B cell (primary cell): ENCODE results near the gene NPNT. TPM values are rescaled to one million over a fixed set of nuclear protein-coding genes. Genes with fewer than 3 reads are reported as not detected.

Experiments
- ATAC-seq: fragments of 200-7000 bp; cut with Tn5 transposase; one replicate; pipeline ENCODE4 v1.10.0; 2021; ENCODE audit warnings: low read depth, mild to moderate bottlenecking, moderate number of reproducible peaks, moderate library complexity
- CTCF ChIA-PET: fragments of 350-600 bp; sonication (Branson Sonifier 250); formaldehyde crosslinking; loops from one replicate; lab custom pipeline; 2021; ENCODE audit warnings: antibody characterized with exemption, inconsistent platforms; lab: Charles Lee
- POLR2A ChIA-PET: fragments of 350-600 bp; sonication (Branson Sonifier 250); formaldehyde crosslinking; loops from one replicate; lab custom pipeline; 2021; ENCODE audit warnings: antibody characterized with exemption; lab: Charles Lee
- DNase-seq: peaks from one replicate; pipeline ENCODE4 v3.0.0; 2013
- H2AFZ ChIP-seq: 2 replicates; pipeline ENCODE4 v1.6.1; 2012; ENCODE audit warnings: mild to moderate bottlenecking, low read depth, low read length; ENCODE audit not compliant: insufficient read depth, poor library complexity, severe bottlenecking
- H3K27ac ChIP-seq, 2 donors: 1 replicate in 1 of 2; 2 replicates in 1 of 2; pipeline ENCODE4 v1.5.1; 2012 to 2013; ENCODE audit warnings: low read length in 2 of 2, mild to moderate bottlenecking in 2 of 2, moderate library complexity in 1 of 2
- H3K27me3 ChIP-seq, 4 experiments: fragments of 200-600 bp in 1 of 4; sonication (generic) in 1 of 4; replicated peaks in 1 of 4; 1 replicate in 2 of 4; 2 replicates in 2 of 4; pipeline versions ENCODE4 v1.6.1 to v1.7.0; 2013 to 2016; ENCODE audit warnings: low read length in 3 of 4, mild to moderate bottlenecking in 2 of 4, mixed read lengths in 1 of 4, moderate library complexity in 1 of 4; ENCODE audit not compliant: insufficient read depth in 4 of 4, control insufficient read depth in 3 of 4; ENCODE audit errors: control extremely low read depth in 1 of 4
- H3K36me3 ChIP-seq, 2 experiments: replicated peaks in 1 of 2; 1 replicate in 1 of 2; 2 replicates in 1 of 2; pipeline versions ENCODE4 v1.6.1 to v1.7.1; 2013; ENCODE audit warnings: low read length in 1 of 2; ENCODE audit not compliant: insufficient read depth in 2 of 2, control insufficient read depth in 1 of 2; ENCODE audit errors: control extremely low read depth in 1 of 2, extremely low read depth in 1 of 2
- H3K4me1 ChIP-seq, 2 donors: fragments of 200-600 bp in 1 of 2; sonication (generic) in 1 of 2; 1 replicate in 1 of 2; 2 replicates in 1 of 2; pipeline versions ENCODE4 v1.5.1 to v1.6.1; 2013 to 2017; ENCODE audit warnings: low read length in 2 of 2; ENCODE audit not compliant: control insufficient read depth in 2 of 2, insufficient read depth in 2 of 2
- H3K4me2 ChIP-seq: replicated peaks from 2 replicates; pipeline ENCODE3; 2012; ENCODE audit warnings: mild to moderate bottlenecking, low read depth, low read length; ENCODE audit not compliant: poor library complexity, severe bottlenecking
- H3K4me3 ChIP-seq, 5 experiments: fragments of 200-600 bp in 1 of 5; sonication (generic) in 1 of 5; 1 replicate in 3 of 5; 2 replicates in 2 of 5; pipeline versions ENCODE4 v1.5.1 to v1.7.0; 2011 to 2016; ENCODE audit warnings: low read length in 4 of 5, mild to moderate bottlenecking in 4 of 5, low read depth in 2 of 5, control low read depth in 1 of 5, moderate library complexity in 1 of 5; ENCODE audit not compliant: insufficient read depth in 1 of 5; ENCODE audit errors: control extremely low read depth in 1 of 5, extremely low read depth in 1 of 5
- H3K79me2 ChIP-seq: fragments of 200-600 bp; sonication (generic); one replicate; pipeline ENCODE4 v1.6.0; 2016; ENCODE audit warnings: low read length; ENCODE audit not compliant: control insufficient read depth, insufficient read depth
- H3K9ac ChIP-seq: fragments of 200-600 bp; sonication (generic); 2 replicates; pipeline ENCODE4 v1.6.1; 2017; ENCODE audit warnings: mild to moderate bottlenecking, low read length, moderate library complexity
- H3K9me3 ChIP-seq, 3 donors: one replicate each; pipeline versions ENCODE4 v1.6.1 to v1.7.1; 2013; ENCODE audit warnings: low read length in 2 of 3; ENCODE audit not compliant: control insufficient read depth in 2 of 3, insufficient read depth in 1 of 3; ENCODE audit errors: control extremely low read depth in 1 of 3
- H4K20me1 ChIP-seq: 2 replicates; pipeline ENCODE4 v1.6.0; 2012; ENCODE audit warnings: mild to moderate bottlenecking, low read length; ENCODE audit not compliant: insufficient read depth, control insufficient read depth, poor library complexity, severe bottlenecking
- H3K27ac Mint-ChIP-seq: one replicate; pipeline ENCODE4 v1.8.0; 2021; ENCODE audit warnings: mixed read lengths
- H3K27me3 Mint-ChIP-seq: one replicate; pipeline ENCODE4 v1.8.0; 2021; ENCODE audit warnings: mixed read lengths
- H3K4me1 Mint-ChIP-seq: one replicate; pipeline ENCODE4 v1.8.0; 2021; ENCODE audit warnings: mixed read lengths
- H3K4me3 Mint-ChIP-seq: one replicate; pipeline ENCODE4 v1.8.0; 2021; ENCODE audit warnings: mixed read lengths
- H3K9me3 Mint-ChIP-seq: one replicate; pipeline ENCODE4 v1.8.0; 2022; ENCODE audit warnings: mixed read lengths; ENCODE audit not compliant: insufficient read depth
- EZH2 ChIP-seq: IDR thresholded peaks from 2 replicates; pipeline ENCODE4 v1.6.1; 2012; ENCODE audit warnings: borderline replicate concordance, low read depth, mild to moderate bottlenecking, moderate library complexity, low read length; ENCODE audit not compliant: insufficient read depth, poor library complexity, severe bottlenecking
- WGBS: methylation state at CpG from one replicate; pipeline ENCODE4 v1.1.5; 2013; ENCODE audit warnings: missing lambda C conversion rate; ENCODE audit not compliant: insufficient coverage; 5-methylcytosine and 5-hydroxymethylcytosine counted together
- intact Hi-C: fragments of 100-400 bp; cut with micrococcal nuclease; formaldehyde crosslinking; loops from one replicate; pipeline ENCODE4 v1.10.0; 2022
- polyA plus RNA-seq: library from polyadenylated mRNA; depleted of rRNA; stranded (reverse); fragments of >200 nt; gene quantifications from 2 replicates; pipeline ENCODE4 v1.2.3, GENCODE V29; 2012
- total RNA-seq, 2 donors: library from RNA; stranded (reverse); fragments of 120-200 nt in 1 of 2; gene quantifications; 1 replicate in 1 of 2; 2 replicates in 1 of 2; pipeline versions ENCODE4 v1.2.3 to v1.2.4, GENCODE V29; 2013 to 2022
- TF ChIP-seq, protein P1 (sequence below): fragments of 200-600 bp; IDR thresholded peaks from one replicate; pipeline ENCODE4 v1.8.0; 2022; ENCODE audit warnings: antibody characterized with exemption, mild to moderate bottlenecking

The NPNT gene
- total and polyA plus RNA-seq, 2 donors (not counting 1 experiment from before 2014, with no cell fraction given) = not detected

DNA sequence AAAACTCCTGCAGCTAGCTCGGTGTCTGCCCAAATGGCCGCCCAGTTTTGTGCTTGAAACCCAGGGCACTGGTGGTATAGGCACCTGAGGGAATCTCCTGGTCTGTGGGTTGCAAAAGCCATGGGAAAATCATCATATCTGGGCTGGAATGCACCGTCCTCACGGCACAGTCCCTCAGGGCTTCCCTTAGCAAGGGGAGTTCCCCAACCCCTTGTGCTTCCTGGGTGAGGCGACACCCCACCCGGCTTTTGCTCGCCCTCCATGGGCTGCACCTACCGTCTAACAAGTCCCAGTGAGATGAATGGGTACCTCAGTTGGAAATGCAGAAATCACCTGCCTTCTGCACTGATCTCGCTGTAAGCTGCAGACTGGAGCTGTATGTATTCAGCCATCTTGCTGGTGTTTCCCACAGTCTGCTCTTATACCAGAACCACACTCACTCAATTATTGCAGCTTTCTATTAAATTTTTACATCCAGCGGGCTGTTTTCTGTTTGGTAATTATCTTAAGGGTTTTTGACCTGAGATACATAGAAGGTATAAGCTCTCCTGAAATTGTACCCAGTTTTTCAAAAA, 36.7 kb upstream of the NPNT start:
- Histone ChIP-seq H3K27ac (no peak overlapping the region), H3K9ac (no peak overlapping the region), H3K36me3 (no peaks in the 10 kb centered on the region), H2AFZ (no peak overlapping the region), H3K4me3 (no peak overlapping the region), H3K9me3 (peaks cover 0 to 23% (median 1%) of the 10 kb centered on the region in 3 donors), H3K4me2 (no peak overlapping the region), H3K27me3 (no peaks in the 10 kb centered on the region), H3K4me1 (no peaks in the 10 kb centered on the region), H3K79me2 (no peaks in the 10 kb centered on the region), H4K20me1 (no peaks in the 10 kb centered on the region)
- Mint-ChIP-seq H3K9me3 (peaks cover 18% of the 10 kb centered on the region), H3K4me3 (no peak overlapping the region), H3K4me1 (no peaks in the 10 kb centered on the region), H3K27ac (no peak overlapping the region), H3K27me3 (no peaks in the 10 kb centered on the region)
- ChIA-PET CTCF (no interaction called here), POLR2A (no interaction called here)
- intact Hi-C loops = no loop called here
- TF ChIP-seq EZH2 = no peak
- TF ChIP-seq, protein P1, sequence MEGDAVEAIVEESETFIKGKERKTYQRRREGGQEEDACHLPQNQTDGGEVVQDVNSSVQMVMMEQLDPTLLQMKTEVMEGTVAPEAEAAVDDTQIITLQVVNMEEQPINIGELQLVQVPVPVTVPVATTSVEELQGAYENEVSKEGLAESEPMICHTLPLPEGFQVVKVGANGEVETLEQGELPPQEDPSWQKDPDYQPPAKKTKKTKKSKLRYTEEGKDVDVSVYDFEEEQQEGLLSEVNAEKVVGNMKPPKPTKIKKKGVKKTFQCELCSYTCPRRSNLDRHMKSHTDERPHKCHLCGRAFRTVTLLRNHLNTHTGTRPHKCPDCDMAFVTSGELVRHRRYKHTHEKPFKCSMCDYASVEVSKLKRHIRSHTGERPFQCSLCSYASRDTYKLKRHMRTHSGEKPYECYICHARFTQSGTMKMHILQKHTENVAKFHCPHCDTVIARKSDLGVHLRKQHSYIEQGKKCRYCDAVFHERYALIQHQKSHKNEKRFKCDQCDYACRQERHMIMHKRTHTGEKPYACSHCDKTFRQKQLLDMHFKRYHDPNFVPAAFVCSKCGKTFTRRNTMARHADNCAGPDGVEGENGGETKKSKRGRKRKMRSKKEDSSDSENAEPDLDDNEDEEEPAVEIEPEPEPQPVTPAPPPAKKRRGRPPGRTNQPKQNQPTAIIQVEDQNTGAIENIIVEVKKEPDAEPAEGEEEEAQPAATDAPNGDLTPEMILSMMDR = no peak
- 76% methylated on average over 9 of the region's 10 CpGs for WGBS
- DNase-seq (no peak), ATAC-seq (no peak)

DNA sequence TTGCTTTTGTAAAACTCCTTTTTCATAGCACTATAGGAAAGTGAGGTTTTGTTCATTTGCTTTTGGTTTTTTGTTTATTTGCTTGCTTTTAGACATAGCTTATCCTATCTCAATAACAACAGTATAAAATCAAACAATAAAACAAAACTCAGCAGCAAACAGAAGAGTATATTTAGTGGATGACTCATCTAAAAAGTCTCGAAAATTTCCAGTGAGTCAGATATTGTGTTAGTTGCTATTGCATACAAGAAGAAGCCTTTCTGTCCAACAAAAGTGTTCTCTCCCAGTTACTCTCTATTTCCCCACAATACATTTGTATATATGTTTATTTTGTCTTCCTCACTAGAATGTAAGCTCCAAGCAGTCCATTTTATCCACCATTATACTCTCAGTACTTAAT, 36.0 kb upstream of the NPNT start:
- no CpG with 5 or more reads among the region's 1 CpG for WGBS
- intact Hi-C loops = no loop called here
- TF ChIP-seq, protein P1 = no peak
- no peak for TF ChIP-seq EZH2
- no peak overlapping the region for H3K4me3 ChIP-seq
- H3K27ac Mint-ChIP-seq = no peak overlapping the region
- peaks cover 18% of the 10 kb centered on the region for H3K9me3 Mint-ChIP-seq
- H3K9ac ChIP-seq = no peak overlapping the region
- H3K36me3 ChIP-seq = no peaks in the 10 kb centered on the region
- H3K9me3 ChIP-seq = peaks cover 0 to 23% (median 1%) of the 10 kb centered on the region in 3 donors
- no peak overlapping the region for H3K27ac ChIP-seq
- no peak overlapping the region for H2AFZ ChIP-seq
- ChIA-PET POLR2A (no interaction called here), CTCF (no interaction called here)
- H3K4me2 ChIP-seq = no peak overlapping the region
- no peak overlapping the region for H3K4me3 Mint-ChIP-seq
- no peaks in the 10 kb centered on the region for H3K4me1 ChIP-seq
- DNase-seq (no peak), ATAC-seq (no peak)
- H3K4me1 Mint-ChIP-seq = no peaks in the 10 kb centered on the region
- no peaks in the 10 kb centered on the region for H4K20me1 ChIP-seq
- H3K27me3 Mint-ChIP-seq = no peaks in the 10 kb centered on the region
- H3K27me3 ChIP-seq = no peaks in the 10 kb centered on the region
- no peaks in the 10 kb centered on the region for H3K79me2 ChIP-seq
